ENCODE data around the gene GABRQ. TPM values are rescaled to one million over a fixed set of nuclear protein-coding genes. Genes with fewer than 3 reads are reported as not detected.
"Not testable (repeated sequence)": the region's sequence is repeated elsewhere in the genome, so short reads cannot be mapped to it uniquely, and the experiment has no call there.

The GABRQ gene
- total RNA-seq, 1 experiment from 2014 or later: not detected

DNA sequence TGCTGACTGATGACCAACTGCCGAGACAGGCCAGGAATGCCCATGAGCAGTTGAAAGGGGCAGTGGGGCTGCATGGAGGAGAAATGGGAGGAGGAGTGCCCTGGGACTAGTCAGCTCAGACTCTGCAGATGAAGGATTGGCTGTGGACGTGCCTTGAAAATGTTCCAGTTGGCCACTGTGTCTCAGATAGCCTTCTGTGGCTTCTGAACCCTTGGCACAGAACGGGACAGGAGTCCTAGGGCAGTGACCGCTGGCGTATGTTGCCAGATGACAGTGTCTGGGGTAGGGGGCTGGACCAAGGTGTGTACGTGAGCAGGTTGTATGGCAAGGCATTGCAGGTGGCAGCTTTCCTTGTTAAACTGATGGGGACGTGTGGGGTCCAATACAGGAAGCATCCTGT lies 68.8 kb downstream of the GABRQ start:
- H3K4me1 ChIP-seq (ENCODE audit: insufficient read depth, low read length, poor library complexity, severe bottlenecking); POLR2A ChIA-PET (ENCODE audit: low non-redundant PET); BruUV-seq (replicated peaks); H3K27me3 ChIP-seq (replicated peaks; ENCODE audit: insufficient read depth, low read depth, low read length, poor library complexity); H3K9me3 ChIP-seq (ENCODE audit: low read depth, low read length, poor library complexity, severe bottlenecking); CTCF ChIA-PET; H3K27ac ChIP-seq (ENCODE audit: low read depth, low read length, poor library complexity, severe bottlenecking); H3K36me3 ChIP-seq (ENCODE audit: insufficient read depth, low read length, poor library complexity, severe bottlenecking); intact Hi-C loops (cut with micrococcal nuclease; ENCODE audit: unreplicated experiment); H3K4me3 ChIP-seq (ENCODE audit: low read depth, low read length, poor library complexity, severe bottlenecking); DNase-seq (ENCODE audit: low spot score): not testable (repeated sequence)

Other genes with a start within 250 kb of the GABRQ start
- not detected in 2 replicates for gene GABRA3, start 186.6 kb upstream of the GABRQ start, total RNA-seq (2021)
- not detected in 2 replicates for gene MAGEA3, start 60.9 kb downstream of the GABRQ start, total RNA-seq (2021)
- gene CSAG2, start 71.4 kb downstream of the GABRQ start, total RNA-seq (2021): not detected in 2 replicates
- not detected in 2 replicates for gene MAGEA2B, start 76.7 kb downstream of the GABRQ start, total RNA-seq (2021)
- not detected in 2 replicates for gene CSAG1, start 95.8 kb downstream of the GABRQ start, total RNA-seq (2021)
- gene MAGEA12, start 95.9 kb downstream of the GABRQ start, total RNA-seq (2021): not detected in 2 replicates
- not detected in 2 replicates for gene MAGEA2, start 115.9 kb downstream of the GABRQ start, total RNA-seq (2021)
- gene CSAG3, start 121.3 kb downstream of the GABRQ start, total RNA-seq (2021): not detected in 2 replicates
- gene MAGEA6, start 131.8 kb downstream of the GABRQ start, total RNA-seq (2021): not detected in 2 replicates
- 33.3 and 36.1 TPM in 2 replicates for gene CETN2, start 192.9 kb downstream of the GABRQ start, total RNA-seq (2021)
- 44.4 and 52.0 TPM in 2 replicates for gene NSDHL, start 193.2 kb downstream of the GABRQ start, total RNA-seq (2021)